Prostate gland (tissue), 2 donors: ENCODE data around the gene RHOU. TPM values are rescaled to one million over a fixed set of nuclear protein-coding genes. Genes with fewer than 3 reads are reported as not detected.

Experiments
- DNase-seq: peaks from one replicate; pipeline ENCODE4 v3.0.0-alpha.2; 2019; ENCODE audit warnings: low spot score
- H3K27ac ChIP-seq, 2 donors: fragments of 200-600 bp; sonication (generic); 2 replicates each; pipeline ENCODE4 v1.5.1; 2017 to 2019
- H3K27me3 ChIP-seq: fragments of 200-600 bp; sonication (generic); replicated peaks from 2 replicates; pipeline ENCODE4 v1.5.1; 2019; ENCODE audit not compliant: insufficient read depth
- H3K36me3 ChIP-seq, 2 donors: fragments of 200-600 bp; sonication (generic); 1 replicate in 1 of 2; 2 replicates in 1 of 2; pipeline versions ENCODE4 v1.5.1 to v1.8.1; 2017 to 2019
- H3K4me1 ChIP-seq: fragments of 200-600 bp; sonication (generic); replicated peaks from 2 replicates; pipeline ENCODE4 v1.5.1; 2019
- H3K4me3 ChIP-seq, 2 donors: fragments of 200-600 bp; sonication (generic); 2 replicates each; pipeline ENCODE4 v1.5.1; 2017 to 2019
- H3K9me3 ChIP-seq: fragments of 200-600 bp; sonication (generic); 2 replicates; pipeline ENCODE4 v1.5.1; 2017
- CTCF ChIP-seq, 4 experiments: fragments of 200-600 bp in 2 of 4; fragments of 450-650 bp in 2 of 4; sonication (generic) in 2 of 4; IDR thresholded peaks; 1 replicate in 3 of 4; 2 replicates in 1 of 4; pipeline ENCODE4 v1.5.1; 2016 to 2019; ENCODE audit warnings: antibody characterized with exemption in 4 of 4, mild to moderate bottlenecking in 2 of 4, moderate library complexity in 2 of 4
- POLR2A ChIP-seq: fragments of 450-650 bp; IDR thresholded peaks from one replicate; pipeline ENCODE4 v1.6.1; 2016; ENCODE audit warnings: antibody characterized with exemption, mild to moderate bottlenecking
- POLR2AphosphoS5 ChIP-seq: sonication (generic); formaldehyde crosslinking; IDR thresholded peaks from one replicate; pipeline ENCODE4 v1.6.1; 2017; ENCODE audit warnings: antibody characterized with exemption
- WGBS: methylation state at CpG from one replicate; pipeline ENCODE4 v1.1.5; 2018; 5-methylcytosine and 5-hydroxymethylcytosine counted together
- intact Hi-C: fragments of 100-400 bp; cut with DNase I; formaldehyde crosslinking; loops from one replicate; pipeline ENCODE4 v1.14.2; 2022
- total RNA-seq, 2 donors: library from RNA; depleted of rRNA; stranded (reverse); fragments of >200 nt; gene quantifications; one replicate each; pipeline ENCODE4 v1.1.0, GENCODE V29; 2016

Gene RHOU
- total RNA-seq, 2 donors from 2014 or later = 39.6 to 75.9 TPM

GRCh38 chr1:228750915-228751314 lies 15.6 kb downstream of the RHOU start:
- no peaks in the 10 kb centered on the region for H3K9me3 ChIP-seq

GRCh38 chr1:228751360-228752098 lies 16.2 kb downstream of the RHOU start:
- Histone ChIP-seq H3K9me3 (no peaks in the 10 kb centered on the region), H3K36me3 (no peaks in the 10 kb centered on the region), H3K27ac (no peak overlapping the region), H3K4me3 (no peak overlapping the region), H3K4me1 (no peaks in the 10 kb centered on the region), H3K27me3 (no peaks in the 10 kb centered on the region)
- no peak for TF ChIP-seq CTCF (IDR thresholded peaks at IDR 0.05)
- no peak for TF ChIP-seq POLR2A
- TF ChIP-seq POLR2AphosphoS5 = no peak
- intact Hi-C loops = no loop called here
- DNase-seq = no peak
- WGBS = 96% methylated on average over 3 of the region's 3 CpGs

More at GRCh38 chr1:228750915-228751314, 15.6 kb downstream of the RHOU start:
- H3K27ac ChIP-seq = no peak overlapping the region
- no peaks in the 10 kb centered on the region for H3K36me3 ChIP-seq
- WGBS = 83% methylated on average over 10 of the region's 10 CpGs
- intact Hi-C loops = no loop called here
- H3K4me1 ChIP-seq = no peaks in the 10 kb centered on the region
- TF ChIP-seq POLR2AphosphoS5 (no peak), POLR2A (no peak), CTCF (IDR thresholded peaks at IDR 0.05) (no peak)
- H3K27me3 ChIP-seq = no peaks in the 10 kb centered on the region
- no peak overlapping the region for H3K4me3 ChIP-seq
- no peak for DNase-seq

GRCh38 chr1:228752258-228752657 lies 17.0 kb downstream of the RHOU start:
- Histone ChIP-seq H3K4me1 (no peaks in the 10 kb centered on the region), H3K27ac (no peak overlapping the region), H3K36me3 (no peaks in the 10 kb centered on the region), H3K27me3 (no peaks in the 10 kb centered on the region), H3K9me3 (no peaks in the 10 kb centered on the region), H3K4me3 (no peak overlapping the region)
- DNase-seq = no peak
- TF ChIP-seq POLR2AphosphoS5 (no peak), CTCF (IDR thresholded peaks at IDR 0.05) (no peak), POLR2A (no peak)
- intact Hi-C loops = no loop called here
- WGBS = 84% methylated on average over 6 of the region's 6 CpGs

- WGBS = 86% methylated on average over 5 of the region's 5 CpGs
- Histone ChIP-seq H3K9me3 (no peaks in the 10 kb centered on the region), H3K4me3 (no peak overlapping the region), H3K27me3 (no peaks in the 10 kb centered on the region), H3K27ac (no peak overlapping the region), H3K36me3 (no peaks in the 10 kb centered on the region), H3K4me1 (no peaks in the 10 kb centered on the region)
- no peak for DNase-seq
- TF ChIP-seq CTCF (IDR thresholded peaks at IDR 0.05) (no peak), POLR2AphosphoS5 (no peak), POLR2A (no peak)
- intact Hi-C loops = no loop called here
Observed at GRCh38 chr1:228752675-228753265, 17.5 kb downstream of the RHOU start.

- no peaks in the 10 kb centered on the region for H3K36me3 ChIP-seq
- no peaks in the 10 kb centered on the region for H3K4me1 ChIP-seq
- DNase-seq = no peak
- TF ChIP-seq CTCF (IDR thresholded peaks at IDR 0.05) (no peak), POLR2A (no peak), POLR2AphosphoS5 (no peak)
- intact Hi-C loops = no loop called here
- no peak overlapping the region for H3K27ac ChIP-seq
- no peaks in the 10 kb centered on the region for H3K27me3 ChIP-seq
- WGBS = 72% methylated on average over 1 of the region's 1 CpG
- no peak overlapping the region for H3K4me3 ChIP-seq
- no peaks in the 10 kb centered on the region for H3K9me3 ChIP-seq
Observed at GRCh38 chr1:228753287-228753686, 18.0 kb downstream of the RHOU start.
